Activated CD8-positive, alpha-beta memory T cell treated with anti-CD3 and anti-CD28 coated beads, Interleukin-2, amount 10 ng/mL, durations not matched to agents 7 days and 5 days (primary cell): ENCODE results near the gene TSPYL6. TPM values are rescaled to one million over a fixed set of nuclear protein-coding genes. Genes with fewer than 3 reads are reported as not detected.
"Not testable (repeated sequence)": the region's sequence is repeated elsewhere in the genome, so short reads cannot be mapped to it uniquely, and the experiment has no call there.

ENCODE experiments used
- ATAC-seq: fragments of 150-1000 bp; cut with Tn5 transposase; one replicate; pipeline ENCODE4 v1.10.0; 2021; ENCODE audit warnings: moderate library complexity
- CTCF ChIA-PET: fragments of 350-600 bp; sonication (Branson Sonifier 250); formaldehyde crosslinking; loops from one replicate; lab custom pipeline; 2021; ENCODE audit warnings: antibody characterized with exemption; lab: Charles Lee
- DNase-seq: peaks from one replicate; pipeline ENCODE4 v3.0.0-alpha.2; 2020
- H3K27ac Mint-ChIP-seq: one replicate; pipeline ENCODE4 v1.8.0; 2021; ENCODE audit warnings: mild to moderate bottlenecking, mixed read lengths
- H3K27me3 Mint-ChIP-seq: one replicate; pipeline ENCODE4 v1.8.0; 2021; ENCODE audit warnings: mixed read lengths
- H3K36me3 Mint-ChIP-seq: one replicate; pipeline ENCODE4 v1.8.0; 2021; ENCODE audit warnings: mild to moderate bottlenecking, mixed read lengths
- H3K4me1 Mint-ChIP-seq: one replicate; pipeline ENCODE4 v1.8.0; 2021; ENCODE audit warnings: mixed read lengths
- H3K4me3 Mint-ChIP-seq: one replicate; pipeline ENCODE4 v1.8.0; 2021; ENCODE audit warnings: mild to moderate bottlenecking, moderate library complexity, mixed read lengths
- H3K9me3 Mint-ChIP-seq: one replicate; pipeline ENCODE4 v1.8.0; 2022; ENCODE audit warnings: low read depth, mixed read lengths
- total RNA-seq, 2 experiments: library from RNA; stranded (reverse); gene quantifications; one replicate each; pipeline ENCODE4 v1.2.3, GENCODE V29; 2021

TSPYL6 gene
- not detected for total RNA-seq

- Mint-ChIP-seq H3K27ac (no peak within 1 kb of the TSS), H3K36me3 (no peaks in the 10 kb centered on the region), H3K27me3 (no peaks in the 10 kb centered on the region), H3K4me3 (no peak within 1 kb of the TSS), H3K9me3 (no peaks in the 10 kb centered on the region), H3K4me1 (no peaks in the 10 kb centered on the region)
- CTCF ChIA-PET: no interaction called here
- DNase-seq (no peak), ATAC-seq (no peak)
These were observed at the start of gene TSPYL6 for GRCh38 chr2:54256091-54256694. TSPYL6 (minus strand) TSS chr2:54256229; CDS start chr2:54256151, 78 bp downstream.

- CTCF ChIA-PET: interaction anchor here (1.2 kb wide), 1 partner anchor 15 kb away, joined by 6 read pairs; no protein-coding TSS in a partner anchor
- H3K27me3 Mint-ChIP-seq: no peaks in the 10 kb centered on the region
- H3K36me3 Mint-ChIP-seq: no peaks in the 10 kb centered on the region
- no peak overlapping the region for H3K27ac Mint-ChIP-seq
- no peaks in the 10 kb centered on the region for H3K9me3 Mint-ChIP-seq
- no peaks in the 10 kb centered on the region for H3K4me1 Mint-ChIP-seq
- no peak for ATAC-seq
- no peak overlapping the region for H3K4me3 Mint-ChIP-seq
- DNase-seq: no peak
These were observed 47.6 kb upstream of the TSPYL6 start for GRCh38 chr2:54303631-54304030.

DNA sequence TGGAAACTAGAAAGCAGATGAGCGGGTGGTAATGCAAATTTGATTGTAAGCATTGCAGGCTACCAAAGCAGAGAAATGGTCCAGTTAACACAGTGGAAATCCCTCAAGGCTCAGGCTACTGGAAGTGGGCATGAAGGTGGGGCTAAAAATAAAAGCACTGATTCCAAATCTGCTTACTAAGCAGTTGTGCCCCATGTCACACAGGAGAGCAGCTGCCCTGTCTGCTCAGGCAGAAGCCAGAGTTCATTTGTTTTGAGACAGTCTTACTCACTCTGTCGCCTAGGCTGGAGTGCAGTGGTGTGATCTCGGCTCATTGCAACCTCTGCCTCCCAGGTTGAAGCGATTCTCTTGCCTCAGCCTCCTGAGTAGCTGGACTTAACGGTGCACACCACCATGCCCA, 42.5 kb upstream of the TSPYL6 start:
- no peak overlapping the region for H3K27ac Mint-ChIP-seq
- H3K36me3 Mint-ChIP-seq: no peaks in the 10 kb centered on the region
- H3K9me3 Mint-ChIP-seq: no peaks in the 10 kb centered on the region
- H3K4me1 Mint-ChIP-seq: no peaks in the 10 kb centered on the region
- H3K4me3 Mint-ChIP-seq: no peak overlapping the region
- ATAC-seq: no peak
- CTCF ChIA-PET: no interaction called here
- H3K27me3 Mint-ChIP-seq: no peaks in the 10 kb centered on the region
- no peak for DNase-seq

DNA sequence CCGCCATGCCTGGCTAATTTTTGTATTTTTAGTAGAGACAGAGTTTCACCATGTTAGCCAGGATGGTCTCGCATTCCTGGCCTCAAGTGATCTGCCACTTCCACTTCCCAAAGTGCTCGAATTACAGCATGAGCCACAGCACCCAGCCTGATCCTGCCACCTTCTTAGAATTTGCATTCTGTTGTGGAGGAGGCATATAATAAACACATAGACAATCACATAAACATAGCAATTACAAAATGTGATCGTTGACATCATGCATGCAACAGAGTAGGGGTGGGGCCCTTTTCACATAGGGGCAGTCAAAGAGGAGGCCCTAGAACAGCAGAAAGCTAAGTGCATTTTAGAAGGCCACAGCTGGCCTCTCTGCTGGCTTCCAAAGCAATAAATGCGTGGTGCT, 39.9 kb upstream of the TSPYL6 start:
- Mint-ChIP-seq H3K4me1 (no peaks in the 10 kb centered on the region), H3K27me3 (no peaks in the 10 kb centered on the region), H3K4me3 (no peak overlapping the region), H3K9me3 (no peaks in the 10 kb centered on the region), H3K36me3 (no peaks in the 10 kb centered on the region), H3K27ac (no peak overlapping the region)
- no peak for DNase-seq
- no peak for ATAC-seq
- CTCF ChIA-PET: no interaction called here

GRCh38 chr2:54294665-54295064, 38.6 kb upstream of the TSPYL6 start:
- CTCF ChIA-PET: not testable (repeated sequence)

DNA sequence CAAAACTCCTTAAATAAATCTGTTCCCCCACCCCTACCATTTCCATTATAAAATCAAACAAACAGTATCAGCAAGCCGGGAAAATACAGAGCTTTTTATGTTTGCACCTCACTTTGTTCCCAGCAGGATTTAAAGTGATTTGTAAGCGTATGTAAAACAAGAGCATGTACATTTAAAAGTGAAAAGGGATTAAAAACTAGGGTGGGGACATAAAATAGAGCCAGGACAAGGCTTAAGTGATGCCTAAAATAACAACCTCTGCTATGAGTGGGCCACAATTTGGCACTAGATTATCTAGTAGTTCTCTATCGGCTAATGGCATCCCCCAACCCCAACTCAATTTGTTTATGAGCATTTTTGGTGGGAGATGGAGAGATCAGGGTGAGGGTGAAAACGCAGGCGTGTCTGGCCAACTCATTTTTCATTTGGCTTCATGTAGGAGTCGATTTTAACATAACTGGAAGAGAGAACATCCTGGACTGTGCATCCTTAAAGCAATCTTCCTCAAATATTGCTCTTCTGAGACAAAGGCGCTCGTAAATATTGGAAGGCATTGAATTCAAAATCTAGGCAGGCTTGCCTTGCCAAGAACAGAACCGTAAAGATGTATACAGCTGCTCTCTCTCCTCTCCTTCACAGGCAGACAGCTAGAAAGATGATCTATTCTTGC, 34.5 kb upstream of the TSPYL6 start:
- Mint-ChIP-seq H3K4me1 (no peaks in the 10 kb centered on the region), H3K27me3 (no peaks in the 10 kb centered on the region), H3K36me3 (no peaks in the 10 kb centered on the region), H3K9me3 (no peaks in the 10 kb centered on the region), H3K4me3 (no peak overlapping the region), H3K27ac (no peak overlapping the region)
- no peak for ATAC-seq
- CTCF ChIA-PET: no interaction called here
- DNase-seq: no peak

More at GRCh38 chr2:54294665-54295064, 38.6 kb upstream of the TSPYL6 start:
- H3K4me1 Mint-ChIP-seq, ATAC-seq, H3K27ac Mint-ChIP-seq, H3K27me3 Mint-ChIP-seq, H3K9me3 Mint-ChIP-seq, H3K4me3 Mint-ChIP-seq, DNase-seq, H3K36me3 Mint-ChIP-seq: not testable (repeated sequence)

GRCh38 chr2:54289917-54290316, 33.9 kb upstream of the TSPYL6 start:
- Mint-ChIP-seq H3K4me3 (no peak overlapping the region), H3K27ac (no peak overlapping the region), H3K9me3 (no peaks in the 10 kb centered on the region), H3K4me1 (no peaks in the 10 kb centered on the region), H3K36me3 (no peaks in the 10 kb centered on the region), H3K27me3 (no peaks in the 10 kb centered on the region)
- ATAC-seq (no peak), DNase-seq (no peak)
- CTCF ChIA-PET: no interaction called here

- no peak overlapping the region for H3K4me3 Mint-ChIP-seq
- CTCF ChIA-PET: interaction anchor here (1.8 kb wide), 1 partner anchor 16 kb away, joined by 6 read pairs; no protein-coding TSS in a partner anchor
- no peaks in the 10 kb centered on the region for H3K36me3 Mint-ChIP-seq
- no peaks in the 10 kb centered on the region for H3K27me3 Mint-ChIP-seq
- H3K27ac Mint-ChIP-seq: no peak overlapping the region
- H3K9me3 Mint-ChIP-seq: no peaks in the 10 kb centered on the region
- H3K4me1 Mint-ChIP-seq: no peaks in the 10 kb centered on the region
- DNase-seq (no peak), ATAC-seq (no peak)
These were observed 31.5 kb upstream of the TSPYL6 start for GRCh38 chr2:54287532-54287931.

DNA sequence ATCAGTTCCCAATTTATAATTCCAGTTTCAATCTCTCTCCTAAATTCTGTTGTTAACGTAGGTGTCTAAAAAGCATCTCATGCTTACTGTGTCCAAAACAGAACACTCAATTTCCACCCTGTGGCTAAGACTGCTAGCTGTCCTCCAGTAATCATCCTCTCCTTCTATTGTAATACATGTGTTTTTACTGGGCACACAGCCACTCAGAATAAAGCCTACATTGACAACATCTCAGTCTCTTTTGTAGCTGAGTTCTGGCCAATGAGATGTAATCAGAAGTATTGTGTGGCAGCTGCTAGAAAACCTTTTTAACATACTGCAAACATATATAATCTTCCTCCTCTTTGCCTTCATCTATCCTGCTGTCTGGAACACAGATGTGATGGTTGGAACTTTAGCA, 29.4 kb upstream of the TSPYL6 start:
- no peak overlapping the region for H3K4me3 Mint-ChIP-seq
- ATAC-seq (no peak), DNase-seq (no peak)
- no peaks in the 10 kb centered on the region for H3K4me1 Mint-ChIP-seq
- no peak overlapping the region for H3K27ac Mint-ChIP-seq
- no peaks in the 10 kb centered on the region for H3K9me3 Mint-ChIP-seq
- no peaks in the 10 kb centered on the region for H3K27me3 Mint-ChIP-seq
- H3K36me3 Mint-ChIP-seq: no peaks in the 10 kb centered on the region
- CTCF ChIA-PET: no interaction called here

GRCh38 chr2:54284826-54285225, 28.8 kb upstream of the TSPYL6 start:
- Mint-ChIP-seq H3K27me3 (no peaks in the 10 kb centered on the region), H3K27ac (no peak overlapping the region), H3K4me1 (no peaks in the 10 kb centered on the region), H3K36me3 (no peaks in the 10 kb centered on the region), H3K4me3 (no peak overlapping the region), H3K9me3 (no peaks in the 10 kb centered on the region)
- CTCF ChIA-PET: no interaction called here
- no peak for DNase-seq
- ATAC-seq: no peak

DNA sequence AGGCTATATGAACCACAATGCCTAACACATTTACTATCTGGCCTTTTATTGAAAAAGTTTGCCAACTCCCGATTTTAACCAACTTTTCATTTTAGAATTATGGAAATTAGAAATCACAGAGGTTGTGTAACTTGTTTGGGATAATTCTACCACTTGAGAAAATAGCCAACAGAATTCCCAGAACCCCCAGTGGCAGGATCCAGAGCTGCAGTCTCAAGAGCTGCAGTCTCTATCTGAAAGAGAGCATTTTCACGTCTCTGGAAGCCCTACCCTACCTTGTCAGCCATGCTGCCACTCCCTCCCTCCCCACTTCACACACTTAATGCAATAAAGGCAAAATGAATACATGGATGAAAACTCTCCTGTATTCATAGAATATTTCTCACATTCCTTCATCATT, 23.4 kb upstream of the TSPYL6 start:
- Mint-ChIP-seq H3K4me1 (no peaks in the 10 kb centered on the region), H3K36me3 (no peaks in the 10 kb centered on the region), H3K9me3 (no peaks in the 10 kb centered on the region), H3K27me3 (no peaks in the 10 kb centered on the region), H3K27ac (no peak overlapping the region), H3K4me3 (no peak overlapping the region)
- DNase-seq: no peak
- no peak for ATAC-seq
- CTCF ChIA-PET: no interaction called here

- H3K36me3 Mint-ChIP-seq: peaks cover 7% of the 10 kb centered on the region
- H3K4me1 Mint-ChIP-seq: no peaks in the 10 kb centered on the region
- H3K27ac Mint-ChIP-seq: no peak overlapping the region
- H3K9me3 Mint-ChIP-seq: peaks cover 2% of the 10 kb centered on the region
- H3K4me3 Mint-ChIP-seq: no peak overlapping the region
- CTCF ChIA-PET: no interaction called here
- ATAC-seq (no peak), DNase-seq (no peak)
- H3K27me3 Mint-ChIP-seq: no peaks in the 10 kb centered on the region
These were observed 19.5 kb upstream of the TSPYL6 start for GRCh38 chr2:54275541-54275940.

DNA sequence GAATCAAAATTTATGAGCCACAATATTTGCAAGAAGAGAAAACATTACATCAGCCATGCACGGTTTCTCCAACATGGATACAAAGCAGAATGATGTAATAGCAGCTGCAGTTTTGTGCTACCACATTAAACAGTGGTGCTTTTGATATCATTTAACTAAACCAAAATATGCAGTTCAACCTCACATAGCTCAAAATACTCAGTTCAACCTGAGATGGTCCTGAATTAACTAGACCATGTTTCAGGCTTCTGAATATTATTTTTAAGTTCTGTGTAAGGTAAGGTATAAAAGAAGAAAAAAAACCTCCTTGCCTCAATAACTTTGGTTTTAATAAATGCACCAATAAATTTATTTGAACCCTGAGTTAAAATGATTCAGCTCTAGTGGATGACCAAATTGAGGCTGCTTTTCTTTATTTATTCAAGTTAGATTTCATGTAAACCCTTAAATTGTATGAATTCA, 18.8 kb upstream of the TSPYL6 start:
- Mint-ChIP-seq H3K27me3 (no peaks in the 10 kb centered on the region), H3K4me3 (no peak overlapping the region), H3K4me1 (no peaks in the 10 kb centered on the region), H3K27ac (no peak overlapping the region), H3K36me3 (peaks cover 7% of the 10 kb centered on the region), H3K9me3 (peaks cover 2% of the 10 kb centered on the region)
- CTCF ChIA-PET: no interaction called here
- ATAC-seq (no peak), DNase-seq (no peak)

GRCh38 chr2:54271843-54272627, 16.0 kb upstream of the TSPYL6 start:
- DNase-seq: no peak
- ATAC-seq: no peak
- Mint-ChIP-seq H3K27ac (no peak overlapping the region), H3K4me3 (no peak overlapping the region), H3K9me3 (peaks cover 2% of the 10 kb centered on the region), H3K4me1 (no peaks in the 10 kb centered on the region), H3K27me3 (no peaks in the 10 kb centered on the region), H3K36me3 (peaks cover 7% of the 10 kb centered on the region)
- CTCF ChIA-PET: no interaction called here
